Panc1 (cell line): Measurements from ENCODE around the gene ZNF23. TPM values are rescaled to one million over a fixed set of nuclear protein-coding genes. Genes with fewer than 3 reads are reported as not detected.

Experiments used
- ATAC-seq: fragments of 200-7000 bp; cut with Tn5 transposase; 2 replicates; pipeline ENCODE4 v1.9.1; 2020; ENCODE audit warnings: mild to moderate bottlenecking, moderate library complexity
- BruUV-seq: library from RNA; stranded (reverse); fragments of 400-500 nt; replicated peaks from 2 replicates; lab custom pipeline; 2021; lab: Mats Ljungman, UMichigan
- CTCF ChIA-PET: fragments of 300-600 bp; sonication (Branson Sonifier 250); formaldehyde crosslinking; loops from one replicate; lab custom pipeline; 2022; ENCODE audit warnings: antibody characterized with exemption; lab: Charles Lee
- POLR2A ChIA-PET: fragments of 300-600 bp; sonication (Branson Sonifier 250); formaldehyde crosslinking; loops from one replicate; lab custom pipeline; 2022; ENCODE audit warnings: antibody characterized with exemption; lab: Charles Lee
- DNase-seq: peaks from one replicate; pipeline ENCODE4 v3.0.0-alpha.2; 2010; ENCODE audit warnings: low read depth, low spot score
- H3K27ac ChIP-seq: 2 replicates; pipeline ENCODE4 v1.5.1; 2011; ENCODE audit warnings: mild to moderate bottlenecking, low read length, inconsistent platforms
- H3K27me3 ChIP-seq: fragments of 200-500 bp; sonication (Bioruptor generic); 2 replicates; pipeline ENCODE4 v1.6.0; 2014; ENCODE audit warnings: low read length, inconsistent platforms; ENCODE audit not compliant: control insufficient read depth, insufficient read depth
- H3K36me3 ChIP-seq: fragments of 200-500 bp; sonication (Bioruptor generic); 2 replicates; pipeline ENCODE4 v1.5.1; 2014; ENCODE audit warnings: inconsistent platforms, mild to moderate bottlenecking, low read length, moderate library complexity; ENCODE audit not compliant: control insufficient read depth, insufficient read depth
- H3K4me1 ChIP-seq: 2 replicates; pipeline ENCODE4 v1.5.1; 2011; ENCODE audit warnings: inconsistent platforms, mild to moderate bottlenecking, low read length, moderate library complexity; ENCODE audit not compliant: control insufficient read depth, insufficient read depth
- H3K4me3 ChIP-seq, 2 experiments: 2 replicates each; pipeline ENCODE4 v1.5.1; 2011 to 2012; ENCODE audit warnings: low read depth in 2 of 2, low read length in 2 of 2, mild to moderate bottlenecking in 2 of 2, inconsistent platforms in 1 of 2, moderate library complexity in 1 of 2
- H3K9me3 ChIP-seq: fragments of 200-500 bp; sonication (Bioruptor generic); 2 replicates; pipeline ENCODE4 v1.5.1; 2014; ENCODE audit warnings: low read depth, mild to moderate bottlenecking, inconsistent platforms, low read length, moderate library complexity; ENCODE audit not compliant: control insufficient read depth, insufficient read depth
- CTCF ChIP-seq: fragments of 450-650 bp; IDR thresholded peaks from 2 replicates; pipeline ENCODE4 v1.5.1; 2017; ENCODE audit warnings: mild to moderate bottlenecking
- POLR2AphosphoS5 ChIP-seq: IDR thresholded peaks from 2 replicates; pipeline ENCODE4 v1.6.1; 2012; ENCODE audit warnings: mild to moderate bottlenecking, low read depth, low read length, moderate library complexity
- REST ChIP-seq, 2 experiments: IDR thresholded peaks; 2 replicates each; pipeline ENCODE4 v1.6.1; 2011 to 2012; ENCODE audit warnings: low read depth in 2 of 2, control low read depth in 1 of 2, low read length in 1 of 2, mild to moderate bottlenecking in 1 of 2, moderate library complexity in 1 of 2; ENCODE audit not compliant: insufficient read depth in 1 of 2
- SIN3A ChIP-seq: IDR thresholded peaks from 2 replicates; pipeline ENCODE4 v1.6.1; 2012; ENCODE audit warnings: low read depth, mild to moderate bottlenecking, low read length, moderate library complexity, borderline replicate concordance; ENCODE audit not compliant: insufficient read depth
- TCF7L2 ChIP-seq: IDR thresholded peaks from 2 replicates; pipeline ENCODE4 v1.6.1; 2011; ENCODE audit warnings: mild to moderate bottlenecking, low read depth, low read length, inconsistent platforms
- in situ Hi-C: cut with HindIII; loops from 2 replicates; pipeline ENCODE4 v1.10.0; 2016; ENCODE audit warnings: low sequenced_read_pairs, low pct_unique_long_range_greater_than_20kb
- intact Hi-C: fragments of 100-400 bp; cut with micrococcal nuclease; formaldehyde crosslinking; loops from one replicate; pipeline ENCODE4 v1.10.0; 2022; ENCODE audit not compliant: unreplicated experiment
- total RNA-seq: library from RNA; stranded (reverse); gene quantifications from one replicate; pipeline ENCODE4 v1.2.1, GENCODE V29; 2021; ENCODE audit not compliant: unreplicated experiment

The ZNF23 gene
- total RNA-seq, 1 experiment from 2014 or later: 5.2 TPM

- Histone ChIP-seq H3K4me3 (no peak overlapping the region), H3K27me3 (no peaks in the 10 kb centered on the region; the same call in 1 of the 2 replicates), H3K4me1 (no peaks in the 10 kb centered on the region; the same call in 1 of the 2 replicates), H3K9me3 (no peaks in the 10 kb centered on the region), H3K27ac (no peak overlapping the region), H3K36me3 (no peaks in the 10 kb centered on the region)
- ATAC-seq: no peak
- BruUV-seq: no TSS peak
- in situ Hi-C loops (no loop called here), intact Hi-C loops (no loop called here)
- ChIA-PET POLR2A (interaction anchor here (0.7 kb wide), 1 partner anchor 202 kb away, joined by 3 read pairs; no protein-coding TSS in a partner anchor), CTCF (no interaction called here)
- no peak for TF ChIP-seq CTCF
- no peak for TF ChIP-seq SIN3A
- DNase-seq: no peak
Measured at GRCh38 chr16:71408536-71408935, 53.5 kb downstream of the ZNF23 start.

- Histone ChIP-seq H3K4me3 (no peak overlapping the region), H3K27ac (no peak overlapping the region), H3K9me3 (no peaks in the 10 kb centered on the region), H3K4me1 (no peaks in the 10 kb centered on the region; the same call in 1 of the 2 replicates), H3K36me3 (no peaks in the 10 kb centered on the region), H3K27me3 (no peaks in the 10 kb centered on the region; the same call in 1 of the 2 replicates)
- intact Hi-C loops (no loop called here), in situ Hi-C loops (no loop called here)
- DNase-seq (no peak), ATAC-seq (no peak)
- no TSS peak for BruUV-seq
- ChIA-PET POLR2A (no interaction called here), CTCF (no interaction called here)
- TF ChIP-seq TCF7L2 (no peak), SIN3A (no peak), CTCF (no peak), POLR2AphosphoS5 (no peak), REST (IDR thresholded peaks at IDR 0.05; ENCODE audit: insufficient read depth in 1 of 2, low read depth in 2 of 2, low read length in 1 of 2) (no peak)
Measured at GRCh38 chr16:71407731-71408130, 54.3 kb downstream of the ZNF23 start.
